Testis (tissue), 2 donors: ENCODE results near the gene TLX1.

ENCODE experiments used
- CTCF ChIP-seq, 3 experiments: fragments of 450-650 bp in 2 of 3; fragments of 200-600 bp in 1 of 3; sonication (generic) in 1 of 3; IDR thresholded peaks; one replicate each; pipeline ENCODE4 v1.5.1; 2016 to 2019; ENCODE audit warnings: antibody characterized with exemption in 3 of 3, mild to moderate bottlenecking in 2 of 3, moderate library complexity in 1 of 3
- POLR2A ChIP-seq: fragments of 450-650 bp; IDR thresholded peaks from one replicate; pipeline ENCODE4 v1.6.1; 2017; ENCODE audit warnings: antibody characterized with exemption, mild to moderate bottlenecking, moderate library complexity

GRCh38 chr10:101092881-101093354, 38.2 kb upstream of the TLX1 start:
- no peak for TF ChIP-seq POLR2A
- no peak for TF ChIP-seq CTCF (IDR thresholded peaks at IDR 0.05)
